CD4-positive, alpha-beta memory T cell (primary cell): ENCODE measurements around the gene PRKAG3. TPM values are rescaled to one million over a fixed set of nuclear protein-coding genes. Genes with fewer than 3 reads are reported as not detected.

ENCODE experiments used
- CTCF ChIA-PET: fragments of 350-600 bp; sonication (Branson Sonifier 250); formaldehyde crosslinking; loops from one replicate; lab custom pipeline; 2021; ENCODE audit warnings: inconsistent platforms; ENCODE audit not compliant: partially characterized antibody; lab: Charles Lee
- POLR2A ChIA-PET: fragments of 350-600 bp; sonication (Branson Sonifier 250); formaldehyde crosslinking; loops from one replicate; lab custom pipeline; 2021; ENCODE audit not compliant: partially characterized antibody; lab: Charles Lee
- DNase-seq, 5 donors: peaks; one replicate each; pipeline versions ENCODE4 v3.0.0 to v3.0.0-alpha.2; 2020 to 2022; ENCODE audit warnings: mixed read lengths in 1 of 5
- H3K27ac ChIP-seq: one replicate; pipeline ENCODE4 v1.7.0; 2013; ENCODE audit warnings: low read depth, low read length
- H3K27me3 ChIP-seq: 2 replicates; pipeline ENCODE4 v1.7.0; 2013; ENCODE audit warnings: mild to moderate bottlenecking, low read length, moderate library complexity; ENCODE audit not compliant: insufficient read depth
- H3K36me3 ChIP-seq: 2 replicates; pipeline ENCODE4 v1.7.0; 2013; ENCODE audit warnings: mild to moderate bottlenecking, low read length, moderate library complexity; ENCODE audit not compliant: insufficient read depth
- H3K4me1 ChIP-seq: 2 replicates; pipeline ENCODE4 v1.7.0; 2013; ENCODE audit warnings: mild to moderate bottlenecking, low read length, moderate library complexity; ENCODE audit not compliant: insufficient read depth
- H3K4me3 ChIP-seq, 2 donors: one replicate each; pipeline ENCODE4 v1.7.0; 2013; ENCODE audit warnings: low read length in 2 of 2, mild to moderate bottlenecking in 1 of 2
- H3K9me3 ChIP-seq, 2 donors: one replicate each; pipeline ENCODE4 v1.7.0; 2013; ENCODE audit warnings: low read length in 2 of 2, control low read depth in 1 of 2; ENCODE audit not compliant: control insufficient read depth in 1 of 2
- H3K27ac Mint-ChIP-seq, 7 donors: one replicate each; pipeline ENCODE4 v1.8.0; 2020 to 2021; ENCODE audit warnings: mixed read lengths in 7 of 7, mild to moderate bottlenecking in 6 of 7, inconsistent platforms in 3 of 7, moderate library complexity in 3 of 7
- H3K27me3 Mint-ChIP-seq, 2 donors: one replicate each; pipeline ENCODE4 v1.8.0; 2020 to 2021; ENCODE audit warnings: mixed read lengths in 2 of 2
- H3K36me3 Mint-ChIP-seq, 2 donors: one replicate each; pipeline ENCODE4 v1.8.0; 2020 to 2021; ENCODE audit warnings: mixed read lengths in 2 of 2, inconsistent platforms in 1 of 2, mild to moderate bottlenecking in 1 of 2
- H3K4me1 Mint-ChIP-seq, 4 donors: one replicate each; pipeline ENCODE4 v1.8.0; 2020 to 2021; ENCODE audit warnings: mixed read lengths in 4 of 4, mild to moderate bottlenecking in 1 of 4
- H3K4me3 Mint-ChIP-seq, 8 donors: one replicate each; pipeline ENCODE4 v1.8.0; 2020 to 2021; ENCODE audit warnings: mixed read lengths in 8 of 8, mild to moderate bottlenecking in 7 of 8, moderate library complexity in 6 of 8, inconsistent platforms in 3 of 8
- H3K9me3 Mint-ChIP-seq, 8 donors: one replicate each; pipeline ENCODE4 v1.8.0; 2020 to 2021; ENCODE audit warnings: mixed read lengths in 8 of 8, mild to moderate bottlenecking in 5 of 8, inconsistent platforms in 3 of 8, moderate library complexity in 1 of 8
- intact Hi-C: fragments of 100-400 bp; cut with micrococcal nuclease; formaldehyde crosslinking; loops from one replicate; pipeline ENCODE4 v1.15.1; 2023
- polyA plus RNA-seq, 2 donors: library from polyadenylated mRNA; unstranded; fragments of 300-500 nt; fragmentation: Illumina TruSeq; gene quantifications; one replicate each; pipeline ENCODE4 v1.2.3, GENCODE V29; 2021
- total RNA-seq, 2 experiments: library from RNA; stranded (reverse); gene quantifications; one replicate each; pipeline ENCODE4 v1.2.3, GENCODE V29; 2021

PRKAG3 gene
- total and polyA plus RNA-seq, 4 experiments from 2014 or later = not detected

DNA sequence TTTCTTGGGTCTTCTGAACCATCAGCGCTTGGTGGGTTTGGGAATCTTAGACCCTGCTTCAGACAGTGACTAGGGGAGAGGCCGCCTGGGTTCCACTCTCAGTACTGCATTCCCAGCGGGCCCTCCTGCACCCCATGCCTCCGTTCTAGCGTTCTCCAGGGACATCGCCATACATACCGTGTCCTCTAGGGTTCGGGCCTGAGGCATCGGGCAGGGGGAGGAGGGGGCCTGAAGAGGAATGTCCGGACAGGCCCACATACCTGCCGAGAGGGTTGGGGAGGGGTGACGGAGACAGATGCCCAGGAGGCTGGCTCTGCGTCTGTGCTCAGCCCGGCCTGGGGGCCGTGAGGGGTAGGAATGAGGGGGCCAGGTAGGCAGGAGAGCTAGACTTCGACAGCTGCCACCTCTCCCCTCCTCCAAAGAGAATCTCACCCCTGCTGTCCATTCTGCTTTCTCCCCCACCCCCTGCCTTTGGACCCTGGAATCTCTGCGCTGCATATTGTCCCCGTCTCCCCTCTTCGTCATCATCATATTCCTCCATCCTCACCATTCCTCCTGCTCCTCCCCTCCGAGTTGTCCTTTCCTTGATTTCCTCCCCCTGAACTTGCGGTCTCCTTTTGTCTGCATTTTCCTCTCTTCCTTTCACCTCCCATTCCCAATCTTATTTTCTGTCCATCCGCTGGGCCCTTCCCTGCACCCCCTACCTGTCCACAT lies 41.2 kb upstream of the PRKAG3 start:
- Mint-ChIP-seq H3K4me3 (peak overlapping the region; percentile 24 to 95 (median 58)), H3K27me3 (peaks cover 29 to 43% of the 10 kb centered on the region in 2 donors), H3K9me3 (no peaks in the 10 kb centered on the region), H3K4me1 (peaks cover 19 to 56% (median 28%) of the 10 kb centered on the region in 4 donors), H3K27ac (peak overlapping the region in 1 of 7 donors; percentile 88), H3K36me3 (no peaks in the 10 kb centered on the region)
- ChIA-PET CTCF (interaction anchor here (1.0 to 16.6 kb wide), 6 partner anchors 10 to 107 kb away, joined by 3 to 1167 read pairs (median 34); no protein-coding TSS in a partner anchor), POLR2A (interaction anchor here (1.1 to 16.5 kb wide), 2 partner anchors 8 to 22 kb away, joined by 7 to 667 read pairs; partner anchors contain the start of gene WNT10A)
- peaks cover 28% of the 10 kb centered on the region for H3K27me3 ChIP-seq
- peak in 1 of 5 donors; percentile 13 for DNase-seq
- H3K27ac ChIP-seq = no peak overlapping the region
- H3K4me1 ChIP-seq = peaks cover 42% of the 10 kb centered on the region
- H3K9me3 ChIP-seq = no peaks in the 10 kb centered on the region
- no peaks in the 10 kb centered on the region for H3K36me3 ChIP-seq
- no peak overlapping the region for H3K4me3 ChIP-seq
- intact Hi-C loops = no loop called here

- ChIA-PET CTCF (interaction anchor here (1.0 to 9.6 kb wide), 3 partner anchors 20 to 31 kb away, joined by 3 to 91 read pairs (median 65); no protein-coding TSS in a partner anchor), POLR2A (interaction anchor here (1.1 to 2.5 kb wide), 4 partner anchors 9 to 26 kb away, joined by 4 to 23 read pairs (median 8); partner anchors contain the start of gene WNT10A)
- Histone ChIP-seq H3K27ac (no peak overlapping the region), H3K27me3 (peaks cover 28% of the 10 kb centered on the region), H3K9me3 (no peaks in the 10 kb centered on the region), H3K36me3 (no peaks in the 10 kb centered on the region), H3K4me1 (peaks cover 31% of the 10 kb centered on the region), H3K4me3 (peak overlapping the region in 1 of 2 donors; percentile 41)
- Mint-ChIP-seq H3K9me3 (no peaks in the 10 kb centered on the region), H3K4me3 (peak overlapping the region; percentile 74 to 95 (median 85)), H3K27ac (peak overlapping the region in 2 of 7 donors; percentile 49 to 56), H3K4me1 (peaks cover 14 to 48% (median 22%) of the 10 kb centered on the region in 4 donors), H3K36me3 (no peaks in the 10 kb centered on the region), H3K27me3 (peaks cover 32 to 54% of the 10 kb centered on the region in 2 donors)
- peak in 1 of 5 donors; percentile 20 for DNase-seq
- intact Hi-C loops = no loop called here
These were observed 40.0 kb upstream of the PRKAG3 start for GRCh38 chr2:218871345-218872302.

DNA sequence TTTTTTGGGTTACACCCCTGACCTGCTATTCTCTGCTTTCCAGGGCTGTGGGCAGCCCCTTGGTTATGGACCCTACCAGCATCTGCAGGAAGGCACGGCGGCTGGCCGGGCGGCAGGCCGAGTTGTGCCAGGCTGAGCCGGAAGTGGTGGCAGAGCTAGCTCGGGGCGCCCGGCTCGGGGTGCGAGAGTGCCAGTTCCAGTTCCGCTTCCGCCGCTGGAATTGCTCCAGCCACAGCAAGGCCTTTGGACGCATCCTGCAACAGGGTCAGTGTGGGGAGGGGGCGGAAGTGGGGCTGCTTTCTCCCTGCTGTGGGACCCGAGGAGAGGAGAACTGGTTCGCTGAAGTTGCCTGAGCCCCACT lies 39.4 kb upstream of the PRKAG3 start:
- intact Hi-C loops = no loop called here
- Mint-ChIP-seq H3K27ac (no peak overlapping the region), H3K4me3 (peak overlapping the region; percentile 64 to 81 (median 74)), H3K9me3 (no peaks in the 10 kb centered on the region), H3K4me1 (peaks cover 13 to 44% (median 20%) of the 10 kb centered on the region in 4 donors), H3K27me3 (peaks cover 35 to 56% of the 10 kb centered on the region in 2 donors), H3K36me3 (no peaks in the 10 kb centered on the region)
- H3K27me3 ChIP-seq = peaks cover 28% of the 10 kb centered on the region
- ChIA-PET POLR2A (interaction anchor here (0.8 to 2.5 kb wide), 5 partner anchors 9 to 384 kb away, joined by 3 to 23 read pairs (median 4); no protein-coding TSS in a partner anchor), CTCF (interaction anchor here (5.5 kb wide), 1 partner anchor 27 kb away, joined by 65 read pairs; no protein-coding TSS in a partner anchor)
- peak in 1 of 5 donors; percentile 32 for DNase-seq
- no peak overlapping the region for H3K27ac ChIP-seq
- H3K36me3 ChIP-seq = no peaks in the 10 kb centered on the region
- H3K4me1 ChIP-seq = peaks cover 31% of the 10 kb centered on the region
- peak overlapping the region in 1 of 2 donors; percentile 41 for H3K4me3 ChIP-seq
- no peaks in the 10 kb centered on the region for H3K9me3 ChIP-seq

- H3K36me3 Mint-ChIP-seq = no peaks in the 10 kb centered on the region
- Histone ChIP-seq H3K9me3 (no peaks in the 10 kb centered on the region), H3K27me3 (peaks cover 24% of the 10 kb centered on the region), H3K4me1 (peaks cover 31% of the 10 kb centered on the region), H3K27ac (no peak overlapping the region), H3K4me3 (no peak overlapping the region), H3K36me3 (no peaks in the 10 kb centered on the region)
- no peaks in the 10 kb centered on the region for H3K9me3 Mint-ChIP-seq
- POLR2A ChIA-PET = interaction anchor here (1.0 kb wide), 1 partner anchor 28 kb away, joined by 4 read pairs; no protein-coding TSS in a partner anchor
- intact Hi-C loops = no loop called here
- peak overlapping the region in 1 of 8 donors; percentile 17 for H3K4me3 Mint-ChIP-seq
- H3K27ac Mint-ChIP-seq = no peak overlapping the region
- DNase-seq = no peak
- peaks cover 10 to 36% (median 20%) of the 10 kb centered on the region in 4 donors for H3K4me1 Mint-ChIP-seq
- CTCF ChIA-PET = interaction anchor here (0.8 to 5.5 kb wide), 5 partner anchors 11 to 139 kb away, joined by 3 to 65 read pairs (median 4); no protein-coding TSS in a partner anchor
- peaks cover 27 to 49% of the 10 kb centered on the region in 2 donors for H3K27me3 Mint-ChIP-seq
These were observed 37.5 kb upstream of the PRKAG3 start for GRCh38 chr2:218869064-218869463.

GRCh38 chr2:218867900-218868299 lies 36.3 kb upstream of the PRKAG3 start:
- Histone ChIP-seq H3K9me3 (no peaks in the 10 kb centered on the region), H3K4me1 (peaks cover 22% of the 10 kb centered on the region), H3K4me3 (no peak overlapping the region), H3K36me3 (no peaks in the 10 kb centered on the region), H3K27me3 (peaks cover 18% of the 10 kb centered on the region), H3K27ac (no peak overlapping the region)
- DNase-seq = no peak
- no peaks in the 10 kb centered on the region for H3K9me3 Mint-ChIP-seq
- H3K4me3 Mint-ChIP-seq = no peak overlapping the region
- H3K4me1 Mint-ChIP-seq = peaks cover 7 to 31% (median 16%) of the 10 kb centered on the region in 4 donors
- intact Hi-C loops = no loop called here
- no peak overlapping the region for H3K27ac Mint-ChIP-seq
- ChIA-PET POLR2A (no interaction called here), CTCF (interaction anchor here (1.4 to 5.5 kb wide), 3 partner anchors 19 to 42 kb away, joined by 3 to 65 read pairs (median 4); no protein-coding TSS in a partner anchor)
- H3K36me3 Mint-ChIP-seq = no peaks in the 10 kb centered on the region
- peaks cover 29 to 57% of the 10 kb centered on the region in 2 donors for H3K27me3 Mint-ChIP-seq

DNA sequence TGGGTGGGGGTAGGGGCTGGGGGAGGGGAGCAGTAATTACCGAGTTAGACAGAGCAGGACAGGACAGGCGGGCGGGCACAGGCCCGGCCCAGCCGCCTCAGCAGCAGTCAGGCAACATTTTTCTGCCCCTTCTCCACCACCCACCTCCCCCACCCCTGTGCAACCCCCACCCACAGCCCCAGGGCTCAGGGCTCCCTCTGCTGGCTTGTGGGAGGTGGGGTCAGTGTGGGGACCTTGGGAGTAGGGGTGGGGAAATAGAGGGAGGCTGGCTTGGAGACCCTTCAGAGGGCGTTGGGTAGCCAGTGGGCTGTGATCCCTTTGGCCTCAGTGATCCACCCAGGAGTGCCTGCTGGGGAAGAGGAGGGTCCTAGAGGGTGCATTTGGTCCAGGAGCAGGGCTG lies 34.4 kb upstream of the PRKAG3 start:
- Histone ChIP-seq H3K4me3 (no peak overlapping the region), H3K27me3 (peaks cover 9% of the 10 kb centered on the region), H3K27ac (no peak overlapping the region), H3K9me3 (no peaks in the 10 kb centered on the region), H3K36me3 (no peaks in the 10 kb centered on the region), H3K4me1 (peaks cover 6% of the 10 kb centered on the region)
- intact Hi-C loops = no loop called here
- Mint-ChIP-seq H3K27ac (no peak overlapping the region), H3K36me3 (no peaks in the 10 kb centered on the region), H3K4me1 (peaks cover 5 to 25% (median 9%) of the 10 kb centered on the region in 4 donors), H3K4me3 (no peak overlapping the region), H3K27me3 (peaks cover 32 to 59% of the 10 kb centered on the region in 2 donors), H3K9me3 (no peaks in the 10 kb centered on the region)
- ChIA-PET POLR2A (no interaction called here), CTCF (interaction anchor here (1.0 kb wide), 1 partner anchor 10 kb away, joined by 4 read pairs; no protein-coding TSS in a partner anchor)
- DNase-seq = no peak
